LNCaP clone FGC (cell line): ENCODE measurements around the gene THTPA.
"Not testable (repeated sequence)": the region's sequence is repeated elsewhere in the genome, so short reads cannot be mapped to it uniquely, and the experiment has no call there.

Experiments used
- DNase-seq: peaks from one replicate; pipeline ENCODE4 v3.0.0-alpha.2; 2011; ENCODE audit warnings: low read depth
- H3K4me3 ChIP-seq: 2 replicates; pipeline ENCODE4 v1.5.1; 2011; ENCODE audit warnings: mild to moderate bottlenecking, low read depth, low read length, control low read depth
- TF ChIP-seq, protein P1 (sequence below): IDR thresholded peaks from 2 replicates; pipeline ENCODE4 v1.5.1; 2012; ENCODE audit warnings: mild to moderate bottlenecking; ENCODE audit not compliant: control insufficient read depth, insufficient read depth; ENCODE audit errors: extremely low read depth

Gene THTPA

DNA sequence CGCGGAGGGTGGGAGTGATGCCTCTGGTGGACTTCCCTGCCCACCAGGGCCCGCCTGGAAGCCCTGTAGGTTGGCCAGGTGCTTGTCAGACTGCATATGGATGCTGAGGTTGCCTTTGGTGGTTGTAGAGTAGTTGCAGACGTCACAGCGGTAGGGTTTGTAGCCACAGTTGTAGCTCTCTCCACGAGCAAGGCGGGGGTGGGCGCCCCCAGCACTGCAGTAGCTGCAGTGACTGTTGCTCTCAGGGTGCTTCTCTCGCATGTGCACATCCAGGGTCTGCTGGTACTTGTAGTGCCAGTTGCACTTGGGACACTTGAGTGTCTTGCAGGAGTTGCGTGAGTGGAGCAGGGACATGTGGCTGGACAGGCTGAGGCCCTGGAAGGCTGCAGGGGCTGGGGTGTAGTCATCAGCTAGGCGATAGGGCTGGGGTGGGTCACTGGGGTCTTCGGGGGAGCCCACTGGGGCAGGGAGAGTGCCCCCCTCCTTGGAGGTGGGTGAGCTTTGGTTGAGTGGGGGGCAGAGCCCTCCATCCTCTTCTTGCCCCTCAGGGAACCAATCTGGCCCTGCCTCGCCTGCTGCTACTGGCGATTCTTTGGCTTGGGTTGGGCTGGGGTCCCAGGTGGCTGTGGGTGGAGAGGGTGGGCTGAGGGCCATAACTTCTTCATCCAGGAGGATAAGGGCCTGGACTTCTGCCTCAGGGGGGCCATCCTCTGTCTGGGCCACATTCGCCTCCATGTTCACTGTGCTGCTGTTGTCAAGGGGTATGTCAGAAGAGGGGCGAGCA, 22.2 kb upstream of the THTPA start:
- no peak for DNase-seq
- TF ChIP-seq, protein P1, sequence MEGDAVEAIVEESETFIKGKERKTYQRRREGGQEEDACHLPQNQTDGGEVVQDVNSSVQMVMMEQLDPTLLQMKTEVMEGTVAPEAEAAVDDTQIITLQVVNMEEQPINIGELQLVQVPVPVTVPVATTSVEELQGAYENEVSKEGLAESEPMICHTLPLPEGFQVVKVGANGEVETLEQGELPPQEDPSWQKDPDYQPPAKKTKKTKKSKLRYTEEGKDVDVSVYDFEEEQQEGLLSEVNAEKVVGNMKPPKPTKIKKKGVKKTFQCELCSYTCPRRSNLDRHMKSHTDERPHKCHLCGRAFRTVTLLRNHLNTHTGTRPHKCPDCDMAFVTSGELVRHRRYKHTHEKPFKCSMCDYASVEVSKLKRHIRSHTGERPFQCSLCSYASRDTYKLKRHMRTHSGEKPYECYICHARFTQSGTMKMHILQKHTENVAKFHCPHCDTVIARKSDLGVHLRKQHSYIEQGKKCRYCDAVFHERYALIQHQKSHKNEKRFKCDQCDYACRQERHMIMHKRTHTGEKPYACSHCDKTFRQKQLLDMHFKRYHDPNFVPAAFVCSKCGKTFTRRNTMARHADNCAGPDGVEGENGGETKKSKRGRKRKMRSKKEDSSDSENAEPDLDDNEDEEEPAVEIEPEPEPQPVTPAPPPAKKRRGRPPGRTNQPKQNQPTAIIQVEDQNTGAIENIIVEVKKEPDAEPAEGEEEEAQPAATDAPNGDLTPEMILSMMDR: no peak

DNA sequence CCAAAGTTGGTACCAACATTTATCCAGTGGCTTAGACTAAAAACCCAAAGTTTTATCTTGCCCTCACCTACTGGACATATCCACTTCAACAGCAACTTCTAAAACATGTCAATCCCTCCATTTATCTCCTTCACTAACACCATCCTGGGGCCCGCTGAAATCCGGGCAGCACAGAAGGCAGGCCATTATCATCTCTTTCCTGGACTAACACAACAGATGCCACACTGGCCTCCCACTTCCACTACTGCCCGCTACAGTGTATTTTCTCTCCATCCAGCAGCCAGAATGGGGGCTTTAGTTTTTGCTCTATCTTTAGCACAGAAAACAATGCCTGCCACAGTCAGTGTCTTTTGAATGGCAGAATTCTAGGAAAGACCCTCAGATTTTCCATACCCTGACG, 20.1 kb upstream of the THTPA start:
- TF ChIP-seq, protein P1: no peak
- H3K4me3 ChIP-seq: no peak overlapping the region
- DNase-seq: no peak

More for the DNA sequence above, 22.2 kb upstream of the THTPA start:
- no peak overlapping the region for H3K4me3 ChIP-seq

DNA sequence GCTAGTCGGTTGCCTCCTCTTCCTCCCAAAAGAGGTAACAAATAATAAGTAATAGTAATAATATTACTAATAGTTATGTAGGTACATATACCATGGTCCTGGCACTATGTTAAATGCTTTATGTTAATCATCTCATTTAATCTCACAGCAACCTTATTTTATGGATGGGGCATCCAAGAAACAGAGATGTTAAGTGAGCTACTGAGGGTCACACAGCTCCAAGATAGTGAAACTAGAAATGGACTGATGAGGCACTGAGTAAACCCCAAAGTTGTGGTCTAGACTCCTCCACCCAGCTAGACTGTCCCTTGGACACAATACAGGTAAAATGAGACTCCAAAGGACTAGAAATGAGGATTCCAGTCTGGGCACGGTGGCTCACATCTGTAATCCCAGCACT, 19.6 kb upstream of the THTPA start:
- DNase-seq: no peak
- TF ChIP-seq, protein P1: no peak
- H3K4me3 ChIP-seq: no peak overlapping the region

DNA sequence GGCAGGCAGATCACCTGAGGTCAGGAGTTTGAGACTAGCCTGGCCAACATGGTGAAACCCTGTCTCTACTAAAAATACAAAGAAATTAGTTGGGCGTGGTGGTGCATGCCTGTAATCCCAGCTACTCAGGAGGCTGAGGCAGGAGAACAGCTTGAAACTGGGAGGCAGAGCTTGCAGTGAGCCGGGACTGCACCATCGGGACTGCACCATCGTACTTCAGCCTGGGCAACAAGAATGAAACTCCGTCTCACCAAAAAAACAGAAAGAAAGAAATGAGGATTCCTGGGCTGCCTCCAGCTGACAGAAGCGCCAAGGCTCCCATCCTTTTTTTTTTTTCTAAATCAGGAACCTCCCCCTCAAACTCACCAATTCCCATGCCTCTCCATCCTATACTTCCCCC, 19.2 kb upstream of the THTPA start:
- not testable (repeated sequence) for H3K4me3 ChIP-seq, DNase-seq

DNA sequence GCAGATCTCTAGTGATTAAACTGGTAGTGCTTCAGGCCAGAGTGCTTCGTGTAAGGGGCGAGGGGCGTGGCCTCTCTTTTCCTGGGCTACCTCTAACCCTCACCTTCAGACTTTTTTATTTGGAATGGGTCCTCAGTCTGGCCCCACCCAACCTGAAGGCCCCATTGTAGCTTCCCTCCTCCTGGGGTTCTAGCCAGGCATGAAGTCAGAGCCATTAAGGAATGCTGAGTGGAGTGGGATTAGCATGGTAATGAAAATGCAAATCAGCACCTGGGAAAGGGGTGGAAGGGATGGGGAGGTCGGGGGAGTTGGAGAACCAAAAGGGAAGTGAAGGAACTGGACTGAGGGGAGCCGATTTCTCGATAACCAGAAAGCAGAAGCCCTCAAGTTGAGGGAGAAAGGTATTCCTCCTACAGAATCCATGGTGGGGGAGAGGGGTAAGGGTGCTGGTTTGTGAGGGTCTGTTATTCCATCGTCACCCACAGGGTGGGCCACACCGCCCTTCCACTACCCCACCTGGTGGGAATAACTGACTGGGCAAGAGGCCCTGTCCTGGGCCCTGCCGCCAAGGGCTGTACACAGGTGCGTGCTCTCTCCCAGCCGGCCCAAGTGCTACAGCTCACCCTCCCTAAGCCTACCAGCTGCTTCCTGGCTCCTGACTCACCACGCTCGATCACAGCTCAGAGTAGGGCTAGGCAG, 18.6 kb upstream of the THTPA start:
- H3K4me3 ChIP-seq: no peak overlapping the region
- no peak for DNase-seq
- TF ChIP-seq, protein P1: no peak

DNA sequence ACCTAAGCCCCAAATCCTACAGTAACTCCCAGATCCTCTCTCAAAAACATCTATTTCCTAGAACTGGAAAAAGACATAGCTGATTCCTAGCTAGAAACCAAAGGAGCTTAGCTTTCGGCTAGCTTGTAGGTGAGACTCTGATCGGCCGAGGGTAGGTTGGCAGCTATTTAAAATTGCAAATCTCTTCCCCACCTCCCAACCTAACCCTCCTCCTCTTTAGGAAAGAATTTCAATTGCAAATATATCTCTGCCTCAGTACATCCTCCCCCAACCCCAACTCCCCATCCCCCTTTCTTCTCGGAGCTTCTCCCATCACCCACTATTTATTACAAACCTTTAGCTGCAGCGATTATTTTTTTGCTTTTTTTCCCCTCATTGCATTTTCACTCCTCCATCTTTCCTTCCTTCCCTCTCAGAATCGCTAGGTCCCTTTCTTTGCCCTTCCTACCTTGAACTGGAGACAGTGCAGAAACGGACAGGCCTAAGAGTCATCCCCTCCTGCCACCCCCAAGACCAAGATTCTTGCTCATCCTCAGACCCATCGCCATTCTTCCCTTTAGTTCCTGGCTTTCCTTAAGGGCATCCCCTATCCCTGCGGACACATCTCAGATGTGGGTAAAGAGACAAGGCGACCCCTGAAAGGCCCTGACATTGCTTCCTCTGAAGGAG, 17.9 kb upstream of the THTPA start:
- no peak overlapping the region for H3K4me3 ChIP-seq
- TF ChIP-seq, protein P1: no peak
- DNase-seq: no peak

DNA sequence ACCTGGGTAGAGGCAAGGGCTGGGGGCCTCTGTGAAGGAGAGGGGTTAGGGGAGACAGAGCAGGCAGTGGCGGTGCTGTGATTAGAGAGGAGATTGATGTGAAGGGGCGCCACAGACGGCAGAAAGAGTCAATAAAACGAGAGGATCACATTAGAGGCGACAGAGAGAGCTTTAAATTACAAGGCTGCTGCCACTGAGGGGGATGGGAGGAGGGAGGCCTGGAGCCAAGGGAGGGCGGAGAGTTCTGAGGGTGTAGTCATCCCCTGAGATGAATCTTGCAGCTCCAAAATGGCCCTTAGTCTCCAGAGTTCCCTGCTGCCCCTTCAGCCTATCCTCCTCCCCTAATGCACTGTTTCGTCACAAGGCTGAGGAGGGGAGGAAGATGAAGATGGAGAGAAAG, 17.3 kb upstream of the THTPA start:
- DNase-seq: no peak
- no peak overlapping the region for H3K4me3 ChIP-seq

More for the DNA sequence above, 17.3 kb upstream of the THTPA start:
- TF ChIP-seq, protein P1: no peak
